Measurements from ENCODE around the gene SNX8.
"Not testable (repeated sequence)": the region's sequence is repeated elsewhere in the genome, so short reads cannot be mapped to it uniquely, and the experiment has no call there.

DNA sequence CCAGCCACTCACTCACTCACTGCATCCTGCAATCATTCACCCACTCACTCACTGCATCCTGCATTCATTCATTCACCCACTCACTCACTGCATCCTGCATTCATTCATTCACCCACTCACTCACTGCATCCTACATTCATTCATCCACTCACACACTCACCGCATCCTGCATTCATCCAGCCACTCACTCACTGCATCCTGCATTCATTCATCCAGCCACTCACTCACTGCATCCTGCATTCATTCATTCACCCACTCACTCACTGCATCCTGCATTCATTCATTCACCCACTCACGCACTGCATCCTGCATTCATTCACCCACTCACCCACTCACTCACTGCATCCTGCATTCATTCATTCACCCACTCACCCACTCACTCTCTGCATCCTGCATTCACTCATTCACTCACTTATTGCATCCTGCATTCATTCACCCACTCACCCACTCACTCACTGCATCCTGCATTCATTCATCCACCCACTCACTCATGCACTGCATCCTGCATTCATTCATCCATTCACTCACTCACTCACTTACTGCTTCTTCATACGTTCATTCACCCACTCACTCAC, 802 bp upstream of the SNX8 start:
- TF ChIP-seq, protein P1, sequence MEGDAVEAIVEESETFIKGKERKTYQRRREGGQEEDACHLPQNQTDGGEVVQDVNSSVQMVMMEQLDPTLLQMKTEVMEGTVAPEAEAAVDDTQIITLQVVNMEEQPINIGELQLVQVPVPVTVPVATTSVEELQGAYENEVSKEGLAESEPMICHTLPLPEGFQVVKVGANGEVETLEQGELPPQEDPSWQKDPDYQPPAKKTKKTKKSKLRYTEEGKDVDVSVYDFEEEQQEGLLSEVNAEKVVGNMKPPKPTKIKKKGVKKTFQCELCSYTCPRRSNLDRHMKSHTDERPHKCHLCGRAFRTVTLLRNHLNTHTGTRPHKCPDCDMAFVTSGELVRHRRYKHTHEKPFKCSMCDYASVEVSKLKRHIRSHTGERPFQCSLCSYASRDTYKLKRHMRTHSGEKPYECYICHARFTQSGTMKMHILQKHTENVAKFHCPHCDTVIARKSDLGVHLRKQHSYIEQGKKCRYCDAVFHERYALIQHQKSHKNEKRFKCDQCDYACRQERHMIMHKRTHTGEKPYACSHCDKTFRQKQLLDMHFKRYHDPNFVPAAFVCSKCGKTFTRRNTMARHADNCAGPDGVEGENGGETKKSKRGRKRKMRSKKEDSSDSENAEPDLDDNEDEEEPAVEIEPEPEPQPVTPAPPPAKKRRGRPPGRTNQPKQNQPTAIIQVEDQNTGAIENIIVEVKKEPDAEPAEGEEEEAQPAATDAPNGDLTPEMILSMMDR (IDR thresholded peaks at IDR 0.05): not testable (repeated sequence)
- not testable (repeated sequence) for TF ChIP-seq POLR2AphosphoS5, TCF7L2 (IDR thresholded peaks at IDR 0.05; ENCODE audit: low read depth, low read length)
